Colonic mucosa (tissue), 4 donors: ENCODE results near the gene HTR2B. TPM values are rescaled to one million over a fixed set of nuclear protein-coding genes. Genes with fewer than 3 reads are reported as not detected.

Experiments used
- DNase-seq: peaks from one replicate; pipeline ENCODE4 v3.0.0-alpha.2; 2020
- H3K27ac ChIP-seq: fragments of 200-600 bp; one replicate; pipeline ENCODE4 v1.8.0; 2021
- H3K27me3 ChIP-seq: fragments of 200-600 bp; one replicate; pipeline ENCODE4 v1.8.0; 2021
- H3K36me3 ChIP-seq: fragments of 200-600 bp; one replicate; pipeline ENCODE4 v1.8.0; 2021
- H3K4me1 ChIP-seq: fragments of 200-600 bp; one replicate; pipeline ENCODE4 v1.8.0; 2021; ENCODE audit warnings: mild to moderate bottlenecking
- H3K4me3 ChIP-seq: fragments of 200-600 bp; one replicate; pipeline ENCODE4 v1.8.0; 2021
- H3K9ac ChIP-seq, 2 donors: one replicate each; pipeline ENCODE4 v1.7.0; 2013; ENCODE audit warnings: control low read depth in 2 of 2, low read depth in 2 of 2, low read length in 2 of 2
- H3K9me3 ChIP-seq: fragments of 200-600 bp; one replicate; pipeline ENCODE4 v1.8.0; 2021
- intact Hi-C: fragments of 100-400 bp; cut with DNase I; formaldehyde crosslinking; loops from one replicate; pipeline ENCODE4 v1.14.1; 2022
- total RNA-seq, 2 donors: library from RNA; stranded (reverse); fragmentation: NEBNext Ultra II Directional in 1 of 2; extraction: Animal tissue kit (Norgen Biotek cat#: 25700) in 1 of 2; gene quantifications; one replicate each; pipeline ENCODE4 v1.2.1, GENCODE V29; 2021
- TF ChIP-seq, protein P1 (sequence below): fragments of 200-600 bp; IDR thresholded peaks from one replicate; pipeline ENCODE4 v1.8.0; 2022; ENCODE audit warnings: antibody characterized with exemption, mild to moderate bottlenecking
- donor health status: healthy.
- donor health status: DM: no; HTN: no; CAD: no.
- donor health status: DM: no; HTN: no; CAD: no.

The HTR2B gene
- total RNA-seq, 2 donors from 2014 or later, result 0.27 TPM; not detected in 1

DNA sequence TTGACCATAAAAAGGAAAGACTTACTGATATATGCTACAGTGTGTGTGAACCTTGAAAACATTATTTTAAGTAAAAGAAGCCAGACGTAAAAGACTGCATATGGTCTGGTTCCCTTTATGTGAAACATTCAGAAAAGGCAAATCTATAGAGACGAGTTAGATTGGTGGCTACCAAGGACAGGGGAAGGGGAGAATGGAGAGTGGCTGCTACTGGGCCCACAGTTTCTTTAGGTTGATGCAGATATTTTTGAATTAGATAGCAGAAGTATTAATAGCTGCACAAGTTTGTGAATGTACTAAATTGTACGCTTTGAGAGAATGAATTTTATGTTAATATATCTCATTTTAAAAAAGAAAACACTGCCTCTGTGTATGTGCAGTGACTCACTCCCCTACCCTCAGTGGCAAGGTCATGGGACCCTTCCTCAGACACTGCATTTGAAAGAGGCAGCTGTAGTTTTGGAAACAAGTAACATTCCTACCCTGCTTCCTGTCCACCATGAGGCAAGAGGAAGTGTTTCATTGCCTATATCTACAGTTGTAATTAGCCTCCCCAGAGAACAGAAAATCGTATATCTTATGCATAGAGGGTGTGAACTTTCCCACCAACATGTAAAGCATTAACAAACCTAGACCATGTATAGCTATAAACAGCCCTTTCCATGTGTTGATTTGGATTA lies 43.8 kb upstream of the HTR2B start:
- intact Hi-C loops, result no loop called here
- no peak overlapping the region for H3K27ac ChIP-seq
- TF ChIP-seq, protein P1, sequence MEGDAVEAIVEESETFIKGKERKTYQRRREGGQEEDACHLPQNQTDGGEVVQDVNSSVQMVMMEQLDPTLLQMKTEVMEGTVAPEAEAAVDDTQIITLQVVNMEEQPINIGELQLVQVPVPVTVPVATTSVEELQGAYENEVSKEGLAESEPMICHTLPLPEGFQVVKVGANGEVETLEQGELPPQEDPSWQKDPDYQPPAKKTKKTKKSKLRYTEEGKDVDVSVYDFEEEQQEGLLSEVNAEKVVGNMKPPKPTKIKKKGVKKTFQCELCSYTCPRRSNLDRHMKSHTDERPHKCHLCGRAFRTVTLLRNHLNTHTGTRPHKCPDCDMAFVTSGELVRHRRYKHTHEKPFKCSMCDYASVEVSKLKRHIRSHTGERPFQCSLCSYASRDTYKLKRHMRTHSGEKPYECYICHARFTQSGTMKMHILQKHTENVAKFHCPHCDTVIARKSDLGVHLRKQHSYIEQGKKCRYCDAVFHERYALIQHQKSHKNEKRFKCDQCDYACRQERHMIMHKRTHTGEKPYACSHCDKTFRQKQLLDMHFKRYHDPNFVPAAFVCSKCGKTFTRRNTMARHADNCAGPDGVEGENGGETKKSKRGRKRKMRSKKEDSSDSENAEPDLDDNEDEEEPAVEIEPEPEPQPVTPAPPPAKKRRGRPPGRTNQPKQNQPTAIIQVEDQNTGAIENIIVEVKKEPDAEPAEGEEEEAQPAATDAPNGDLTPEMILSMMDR, result no peak
- no peak overlapping the region for H3K4me3 ChIP-seq
- no peak for DNase-seq
- H3K4me1 ChIP-seq, result no peaks in the 10 kb centered on the region
- no peaks in the 10 kb centered on the region for H3K27me3 ChIP-seq
- H3K36me3 ChIP-seq, result no peaks in the 10 kb centered on the region
- no peaks in the 10 kb centered on the region for H3K9me3 ChIP-seq
- H3K9ac ChIP-seq, result no peak overlapping the region

- intact Hi-C loops, result no loop called here
- no peak for DNase-seq
- Histone ChIP-seq H3K27ac (no peak overlapping the region), H3K4me3 (no peak overlapping the region), H3K4me1 (no peaks in the 10 kb centered on the region), H3K9ac (no peak overlapping the region), H3K9me3 (no peaks in the 10 kb centered on the region), H3K27me3 (no peaks in the 10 kb centered on the region), H3K36me3 (no peaks in the 10 kb centered on the region)
- TF ChIP-seq, protein P1, result no peak
Measured at GRCh38 chr2:231167745-231168459, 43.1 kb upstream of the HTR2B start.

DNA sequence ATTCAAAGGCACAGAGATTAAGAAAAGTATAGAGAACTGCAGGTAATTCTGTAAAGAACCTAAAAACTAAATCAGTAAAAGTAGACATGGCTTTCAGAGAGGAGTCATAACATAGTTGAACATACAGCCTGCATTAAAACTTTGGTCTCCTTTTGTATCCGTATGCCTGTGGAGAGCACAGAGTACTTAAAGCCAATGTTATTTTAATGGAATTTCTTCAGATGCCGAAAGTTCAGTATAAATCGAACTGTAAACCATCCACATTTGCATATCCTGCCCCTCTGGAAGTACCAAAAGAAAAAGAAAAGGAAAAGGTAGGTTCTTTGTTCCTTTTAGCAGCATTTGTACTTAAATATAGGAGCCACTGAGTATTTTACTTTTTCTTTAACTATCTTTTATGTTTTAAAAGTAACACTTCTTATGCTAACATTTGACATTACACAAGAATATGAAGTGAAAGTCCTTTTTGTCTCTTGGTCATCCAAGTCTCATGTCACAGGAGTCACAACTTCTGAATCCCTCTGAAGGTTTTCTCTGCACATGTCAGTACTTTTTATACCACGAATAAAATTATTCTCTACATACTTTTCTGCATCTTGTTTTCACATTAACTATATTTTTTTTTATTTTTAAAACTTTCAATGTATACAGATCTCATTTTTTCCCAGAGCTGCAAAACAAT lies 38.7 kb upstream of the HTR2B start:
- Histone ChIP-seq H3K4me1 (no peaks in the 10 kb centered on the region), H3K27me3 (no peaks in the 10 kb centered on the region), H3K36me3 (no peaks in the 10 kb centered on the region), H3K9me3 (no peaks in the 10 kb centered on the region), H3K4me3 (no peak overlapping the region), H3K9ac (no peak overlapping the region), H3K27ac (no peak overlapping the region)
- no peak for DNase-seq
- intact Hi-C loops, result no loop called here
- TF ChIP-seq, protein P1, result no peak

- no peak for DNase-seq
- no peaks in the 10 kb centered on the region for H3K27me3 ChIP-seq
- no peak overlapping the region for H3K4me3 ChIP-seq
- TF ChIP-seq, protein P1, result no peak
- no peak overlapping the region for H3K27ac ChIP-seq
- no peaks in the 10 kb centered on the region for H3K9me3 ChIP-seq
- no peaks in the 10 kb centered on the region for H3K36me3 ChIP-seq
- intact Hi-C loops, result no loop called here
- no peak overlapping the region for H3K9ac ChIP-seq
- no peaks in the 10 kb centered on the region for H3K4me1 ChIP-seq
Measured at GRCh38 chr2:231163011-231163410, 38.2 kb upstream of the HTR2B start.

- H3K9ac ChIP-seq, result no peak overlapping the region
- no peak overlapping the region for H3K4me3 ChIP-seq
- H3K27ac ChIP-seq, result peak overlapping the region; percentile 18
- no peaks in the 10 kb centered on the region for H3K9me3 ChIP-seq
- DNase-seq, result no peak
- H3K27me3 ChIP-seq, result no peaks in the 10 kb centered on the region
- TF ChIP-seq, protein P1, result no peak
- no peaks in the 10 kb centered on the region for H3K4me1 ChIP-seq
- intact Hi-C loops, result no loop called here
- no peaks in the 10 kb centered on the region for H3K36me3 ChIP-seq
Measured at GRCh38 chr2:231161877-231162329, 37.1 kb upstream of the HTR2B start.
